Cerebellar nuclear complex (tissue), 1 donor: ENCODE measurements around the gene MEST.
"Not testable (repeated sequence)": the region's sequence is repeated elsewhere in the genome, so short reads cannot be mapped to it uniquely, and the experiment has no call there.

Experiments
- DNase-seq, 2 experiments: peaks; one replicate each; lab custom pipeline; 2025; lab: John Stamatoyannopoulos, UW

Gene MEST

GRCh38 chr7:130485734-130486113 is 6.2 kb upstream of the MEST start:
- no peak for DNase-seq

- DNase-seq, result peak in 1 of 2 experiments; percentile 16
Measured at GRCh38 chr7:130486114-130486953, 5.6 kb upstream of the MEST start.

- DNase-seq, result no peak
Measured at GRCh38 chr7:130486954-130487436, 4.9 kb upstream of the MEST start.

- DNase-seq, result no peak
Measured at GRCh38 chr7:130488392-130489139, 3.3 kb upstream of the MEST start.

GRCh38 chr7:130489140-130489983 is 2.5 kb upstream of the MEST start:
- no peak for DNase-seq

- DNase-seq, result no peak
Measured at GRCh38 chr7:130490311-130490791, 1.5 kb upstream of the MEST start.

GRCh38 chr7:130490888-130491804 is 739 bp upstream of the MEST start:
- no peak for DNase-seq

GRCh38 chr7:130492523-130493274 is 814 bp downstream of the MEST start:
- no peak for DNase-seq

GRCh38 chr7:130493275-130493873 is 1.5 kb downstream of the MEST start:
- DNase-seq, result no peak

- DNase-seq, result no peak
Measured at GRCh38 chr7:130494431-130494858, 2.6 kb downstream of the MEST start.

- no peak for DNase-seq
Measured at GRCh38 chr7:130500463-130500862, 8.6 kb downstream of the MEST start.

- DNase-seq, result no peak
Measured at GRCh38 chr7:130500910-130501309, 9.0 kb downstream of the MEST start.

GRCh38 chr7:130505753-130506152 is 13.9 kb downstream of the MEST start:
- no peak for DNase-seq

GRCh38 chr7:130506358-130506757 is 14.5 kb downstream of the MEST start:
- DNase-seq, result no peak

- DNase-seq, result not testable (repeated sequence)
Measured at GRCh38 chr7:130512038-130512437, 20.2 kb downstream of the MEST start.

- DNase-seq, result no peak
Measured at GRCh38 chr7:130513447-130513846, 21.6 kb downstream of the MEST start.

GRCh38 chr7:130515315-130516040 is 23.6 kb downstream of the MEST start:
- DNase-seq, result no peak

GRCh38 chr7:130521258-130521951 is 29.5 kb downstream of the MEST start:
- no peak for DNase-seq
